ENCODE results near the gene TRAPPC1. TPM values are rescaled to one million over a fixed set of nuclear protein-coding genes. Genes with fewer than 3 reads are reported as not detected.

Gene TRAPPC1
- total and polyA plus RNA-seq, 10 of the 15 experiments (the other 5 are each of a cell fraction or from before 2014, with no cell fraction given): 31.3 to 306 (median 134) TPM

DNA sequence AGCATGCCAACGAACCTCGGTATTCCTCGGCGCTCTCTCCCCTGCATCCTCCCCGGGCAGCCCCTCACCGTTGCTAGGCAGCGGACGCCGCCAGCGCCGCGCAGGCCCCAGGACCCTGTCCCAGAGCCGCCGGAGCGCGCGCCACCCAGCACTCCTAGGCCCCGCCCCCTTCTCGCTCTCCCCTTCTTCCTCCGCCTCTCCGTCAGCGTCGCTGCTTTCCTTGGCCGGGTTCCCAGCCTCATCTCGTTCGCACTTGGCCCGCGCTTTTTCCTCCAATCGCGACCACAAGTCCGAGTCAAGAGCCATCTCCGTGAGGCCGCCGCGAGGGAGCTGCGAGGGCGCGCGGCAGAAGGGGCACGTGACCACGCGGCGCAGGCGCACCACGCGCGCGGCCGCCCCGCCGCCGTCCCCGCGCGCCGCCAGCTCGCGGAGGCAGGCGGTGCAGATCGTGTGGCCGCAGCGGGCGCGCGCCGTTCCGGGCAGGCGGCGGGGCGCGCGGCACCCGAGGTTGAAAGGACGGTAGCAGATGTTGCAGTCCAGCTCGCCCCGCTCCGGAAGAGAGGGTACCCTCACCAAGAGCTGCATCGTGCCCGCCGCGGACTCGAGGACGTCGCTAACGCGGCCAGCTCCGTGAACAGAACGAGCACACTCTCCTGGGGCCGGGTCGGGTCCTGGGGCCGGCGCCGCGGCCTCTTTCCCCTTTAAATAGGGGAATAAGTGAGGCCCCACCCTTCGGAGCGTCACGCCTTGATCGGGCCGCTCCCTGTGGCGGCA is 15.9 kb downstream of the TRAPPC1 start, which contains the start of gene RNF227 (continued):
- TF ChIP-seq, protein P1, sequence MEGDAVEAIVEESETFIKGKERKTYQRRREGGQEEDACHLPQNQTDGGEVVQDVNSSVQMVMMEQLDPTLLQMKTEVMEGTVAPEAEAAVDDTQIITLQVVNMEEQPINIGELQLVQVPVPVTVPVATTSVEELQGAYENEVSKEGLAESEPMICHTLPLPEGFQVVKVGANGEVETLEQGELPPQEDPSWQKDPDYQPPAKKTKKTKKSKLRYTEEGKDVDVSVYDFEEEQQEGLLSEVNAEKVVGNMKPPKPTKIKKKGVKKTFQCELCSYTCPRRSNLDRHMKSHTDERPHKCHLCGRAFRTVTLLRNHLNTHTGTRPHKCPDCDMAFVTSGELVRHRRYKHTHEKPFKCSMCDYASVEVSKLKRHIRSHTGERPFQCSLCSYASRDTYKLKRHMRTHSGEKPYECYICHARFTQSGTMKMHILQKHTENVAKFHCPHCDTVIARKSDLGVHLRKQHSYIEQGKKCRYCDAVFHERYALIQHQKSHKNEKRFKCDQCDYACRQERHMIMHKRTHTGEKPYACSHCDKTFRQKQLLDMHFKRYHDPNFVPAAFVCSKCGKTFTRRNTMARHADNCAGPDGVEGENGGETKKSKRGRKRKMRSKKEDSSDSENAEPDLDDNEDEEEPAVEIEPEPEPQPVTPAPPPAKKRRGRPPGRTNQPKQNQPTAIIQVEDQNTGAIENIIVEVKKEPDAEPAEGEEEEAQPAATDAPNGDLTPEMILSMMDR (IDR thresholded peaks at IDR 0.05 in 2 of 3, conservative IDR thresholded peaks at IDR 0.05 in 1 of 3; ENCODE audit: control insufficient read depth in 2 of 3, extremely low read depth in 1 of 3, insufficient read depth in 1 of 3, low read depth in 3 of 3, low read length in 3 of 3): 0 out of 6 replicates have a peak, but pooled peaks of 1 of the 3 experiments have one; percentile 6
- peak; percentile 78 to 97 for TF ChIP-seq BHLHE40 (IDR thresholded peaks at IDR 0.05; ENCODE audit: borderline replicate concordance in 1 of 2, low read depth in 2 of 2, low read length in 1 of 2)
- no peak for TF ChIP-seq EZH2 (IDR thresholded peaks at IDR 0.05; ENCODE audit: borderline replicate concordance, control insufficient read depth, low read depth, low read length)
- TF ChIP-seq NR2F1 (conservative IDR thresholded peaks at IDR 0.05): 0 out of 2 replicates have a peak, but pooled peaks have one; percentile 43
- TF ChIP-seq MYC (IDR thresholded peaks at IDR 0.05; ENCODE audit: insufficient read depth, insufficient read length, insufficient replicate concordance, low read length, severe bottlenecking): no peak
- TF ChIP-seq ZNF24 (IDR thresholded peaks at IDR 0.05): no peak
- no peak for TF ChIP-seq CEBPB (IDR thresholded peaks at IDR 0.05; ENCODE audit: borderline replicate concordance in 1 of 2, low read depth in 2 of 2, low read length in 2 of 2)
- TF ChIP-seq NFYA (IDR thresholded peaks at IDR 0.05; ENCODE audit: borderline replicate concordance, low read depth, low read length): no peak
- TF ChIP-seq, protein P2, sequence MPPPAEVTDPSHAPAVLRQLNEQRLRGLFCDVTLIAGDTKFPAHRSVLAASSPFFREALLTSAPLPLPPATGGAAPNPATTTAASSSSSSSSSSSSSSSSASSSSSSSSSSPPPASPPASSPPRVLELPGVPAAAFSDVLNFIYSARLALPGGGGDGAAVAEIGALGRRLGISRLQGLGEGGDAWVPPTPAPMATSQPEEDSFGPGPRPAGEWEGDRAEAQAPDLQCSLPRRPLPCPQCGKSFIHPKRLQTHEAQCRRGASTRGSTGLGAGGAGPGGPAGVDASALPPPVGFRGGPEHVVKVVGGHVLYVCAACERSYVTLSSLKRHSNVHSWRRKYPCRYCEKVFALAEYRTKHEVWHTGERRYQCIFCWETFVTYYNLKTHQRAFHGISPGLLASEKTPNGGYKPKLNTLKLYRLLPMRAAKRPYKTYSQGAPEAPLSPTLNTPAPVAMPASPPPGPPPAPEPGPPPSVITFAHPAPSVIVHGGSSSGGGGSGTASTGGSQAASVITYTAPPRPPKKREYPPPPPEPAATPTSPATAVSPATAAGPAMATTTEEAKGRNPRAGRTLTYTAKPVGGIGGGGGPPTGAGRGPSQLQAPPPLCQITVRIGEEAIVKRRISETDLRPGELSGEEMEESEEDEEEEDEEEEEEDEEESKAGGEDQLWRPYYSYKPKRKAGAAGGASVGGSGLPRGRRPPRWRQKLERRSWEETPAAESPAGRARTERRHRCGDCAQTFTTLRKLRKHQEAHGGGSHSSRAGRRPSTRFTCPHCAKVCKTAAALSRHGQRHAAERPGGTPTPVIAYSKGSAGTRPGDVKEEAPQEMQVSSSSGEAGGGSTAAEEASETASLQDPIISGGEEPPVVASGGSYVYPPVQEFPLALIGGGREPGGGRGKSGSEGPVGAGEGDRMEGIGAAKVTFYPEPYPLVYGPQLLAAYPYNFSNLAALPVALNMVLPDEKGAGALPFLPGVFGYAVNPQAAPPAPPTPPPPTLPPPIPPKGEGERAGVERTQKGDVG (CRISPR knock-in tag; IDR thresholded peaks at IDR 0.05): 0 out of 2 replicates have a peak, but pooled peaks have one; percentile 64
- peak; percentile 97 for TF ChIP-seq ZNF687 (IDR thresholded peaks at IDR 0.05)
- TF ChIP-seq CBX3 (IDR thresholded peaks at IDR 0.05; ENCODE audit: borderline replicate concordance, low read depth): no peak
- TF ChIP-seq HSF1 (IDR thresholded peaks at IDR 0.05; ENCODE audit: low read depth, low read length): no peak
- no peak for TF ChIP-seq MEF2A (IDR thresholded peaks at IDR 0.05; ENCODE audit: insufficient read depth, low read depth, low read length)
- TF ChIP-seq ZSCAN29 (IDR thresholded peaks at IDR 0.05): 0 out of 2 replicates have a peak, but pooled peaks have one; percentile 30
- TF ChIP-seq, protein P3, sequence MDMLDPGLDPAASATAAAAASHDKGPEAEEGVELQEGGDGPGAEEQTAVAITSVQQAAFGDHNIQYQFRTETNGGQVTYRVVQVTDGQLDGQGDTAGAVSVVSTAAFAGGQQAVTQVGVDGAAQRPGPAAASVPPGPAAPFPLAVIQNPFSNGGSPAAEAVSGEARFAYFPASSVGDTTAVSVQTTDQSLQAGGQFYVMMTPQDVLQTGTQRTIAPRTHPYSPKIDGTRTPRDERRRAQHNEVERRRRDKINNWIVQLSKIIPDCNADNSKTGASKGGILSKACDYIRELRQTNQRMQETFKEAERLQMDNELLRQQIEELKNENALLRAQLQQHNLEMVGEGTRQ (IDR thresholded peaks at IDR 0.05; ENCODE audit: borderline replicate concordance, low read depth, low read length): peak; percentile 87

Measured in GM12878 (cell line).